ENCODE measurements around the gene MYH7B. TPM values are rescaled to one million over a fixed set of nuclear protein-coding genes. Genes with fewer than 3 reads are reported as not detected.

MYH7B gene
- total RNA-seq, 4 donors from 2014 or later, result 0.07 to 0.78 (median 0.16) TPM

DNA sequence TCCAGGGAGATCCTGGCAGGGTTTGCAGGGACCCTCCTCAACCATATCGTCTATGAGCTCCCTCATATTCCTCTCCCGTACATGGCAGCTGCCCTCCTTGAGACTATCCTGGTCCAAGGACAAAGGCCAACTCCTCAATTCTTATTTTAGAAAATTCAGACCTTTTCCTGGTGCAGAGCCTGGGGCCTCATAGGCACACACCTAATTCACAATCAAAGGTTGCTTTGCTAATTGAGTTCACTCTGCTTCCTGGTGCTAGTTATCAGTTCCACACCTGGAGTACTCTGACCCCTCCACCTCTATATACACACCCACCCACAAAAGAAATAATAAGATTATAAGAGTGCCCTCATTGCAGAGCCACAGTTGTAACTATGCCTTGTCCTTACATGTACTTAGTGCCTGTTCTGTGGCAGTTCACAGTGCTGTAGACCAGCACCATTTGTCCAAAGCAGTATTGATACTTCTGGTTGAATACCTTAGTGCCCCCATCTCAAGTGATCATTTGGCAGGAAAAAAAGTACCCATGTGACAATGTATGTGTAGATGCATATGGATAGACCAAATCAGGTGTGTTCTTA is 38.8 kb upstream of the MYH7B start:
- Histone ChIP-seq H3K27ac (no peak overlapping the region), H3K9me3 (no peaks in the 10 kb centered on the region), H3K27me3 (no peaks in the 10 kb centered on the region), H3K36me3 (peaks cover 0 to 59% of the 10 kb centered on the region in 2 donors), H3K4me3 (no peak overlapping the region), H3K4me1 (no peaks in the 10 kb centered on the region)
- WGBS, 2 donors (ENCODE audit: low coverage in 1 of 2), result 88% methylated on average over 2 of the region's 2 CpGs
- ATAC-seq, result no peak
- no peak for TF ChIP-seq CTCF (IDR thresholded peaks at IDR 0.05)
- no peak for TF ChIP-seq POLR2AphosphoS5 (IDR thresholded peaks at IDR 0.05)
- no peak for TF ChIP-seq EP300 (IDR thresholded peaks at IDR 0.05)
- TF ChIP-seq POLR2A (IDR thresholded peaks at IDR 0.05), result no peak

- Histone ChIP-seq H3K9me3 (no peaks in the 10 kb centered on the region), H3K4me1 (peaks cover 5 to 14% (median 6%) of the 10 kb centered on the region in 3 donors), H3K4me3 (no peak overlapping the region), H3K27me3 (no peaks in the 10 kb centered on the region), H3K36me3 (peaks cover 0 to 66% of the 10 kb centered on the region in 2 donors), H3K27ac (no peak overlapping the region)
- ATAC-seq, result no peak
- TF ChIP-seq POLR2AphosphoS5 (IDR thresholded peaks at IDR 0.05), result no peak
- no peak for TF ChIP-seq POLR2A (IDR thresholded peaks at IDR 0.05)
These were observed 35.6 kb upstream of the MYH7B start for GRCh38 chr20:34920055-34920454.

GRCh38 chr20:34921436-34921835 is 34.2 kb upstream of the MYH7B start:
- 61 to 100% methylated on average over 1 to 3 of the region's 3 CpGs for WGBS, 2 donors (ENCODE audit: low coverage in 1 of 2)
- Histone ChIP-seq H3K4me1 (peaks cover 5 to 14% (median 6%) of the 10 kb centered on the region in 3 donors), H3K36me3 (peaks cover 0 to 76% of the 10 kb centered on the region in 2 donors), H3K4me3 (no peak overlapping the region), H3K27ac (peak overlapping the region in 3 of 4 donors; percentile 54 to 77 (median 65)), H3K9me3 (no peaks in the 10 kb centered on the region), H3K27me3 (no peaks in the 10 kb centered on the region)
- TF ChIP-seq CTCF (IDR thresholded peaks at IDR 0.05) (no peak), EP300 (IDR thresholded peaks at IDR 0.05) (no peak), POLR2AphosphoS5 (IDR thresholded peaks at IDR 0.05) (no peak), POLR2A (IDR thresholded peaks at IDR 0.05) (no peak)
- no peak for ATAC-seq

GRCh38 chr20:34922654-34923381 is 32.9 kb upstream of the MYH7B start:
- peaks cover 5 to 14% (median 6%) of the 10 kb centered on the region in 3 donors for H3K4me1 ChIP-seq
- no peaks in the 10 kb centered on the region for H3K27me3 ChIP-seq
- peak overlapping the region; percentile 57 to 77 (median 62) for H3K27ac ChIP-seq
- H3K9me3 ChIP-seq, result no peaks in the 10 kb centered on the region
- H3K4me3 ChIP-seq, result no peak overlapping the region
- peaks cover 0 to 80% of the 10 kb centered on the region in 2 donors for H3K36me3 ChIP-seq
- peak; percentile 89 for TF ChIP-seq POLR2AphosphoS5 (IDR thresholded peaks at IDR 0.05)
- TF ChIP-seq CTCF (IDR thresholded peaks at IDR 0.05), result no peak
- TF ChIP-seq POLR2A (IDR thresholded peaks at IDR 0.05), result no peak
- TF ChIP-seq EP300 (IDR thresholded peaks at IDR 0.05), result no peak
- ATAC-seq, result peak; percentile 92
- WGBS, 2 donors (ENCODE audit: low coverage in 1 of 2), result 75 to 77% methylated on average over 5 of the region's 5 CpGs

DNA sequence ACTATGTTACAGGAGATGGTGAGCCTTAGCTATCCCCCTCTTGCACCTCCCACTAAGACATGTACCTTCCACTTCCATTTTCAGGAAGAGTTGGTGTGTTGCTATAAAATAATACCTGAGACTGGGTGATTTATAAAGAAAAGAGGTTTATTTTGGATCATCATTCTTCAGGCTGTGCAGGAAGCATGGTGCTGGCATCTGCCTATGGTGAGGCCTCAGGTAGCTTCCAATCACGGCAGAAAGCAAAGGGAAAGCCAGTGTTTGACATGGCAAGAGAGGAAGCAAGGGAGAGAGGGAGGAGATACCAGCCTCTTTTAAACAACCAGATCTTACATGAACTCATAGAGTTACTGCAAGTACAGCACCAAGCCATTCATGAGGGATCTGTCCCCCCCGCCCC is 32.3 kb upstream of the MYH7B start:
- Histone ChIP-seq H3K27ac (peak overlapping the region; percentile 57 to 77 (median 62)), H3K9me3 (no peaks in the 10 kb centered on the region), H3K27me3 (no peaks in the 10 kb centered on the region), H3K36me3 (peaks cover 0 to 85% of the 10 kb centered on the region in 2 donors), H3K4me3 (no peak overlapping the region), H3K4me1 (peaks cover 5 to 14% (median 6%) of the 10 kb centered on the region in 3 donors)
- TF ChIP-seq POLR2A (IDR thresholded peaks at IDR 0.05), result no peak
- no peak for TF ChIP-seq POLR2AphosphoS5 (IDR thresholded peaks at IDR 0.05)
- TF ChIP-seq CTCF (IDR thresholded peaks at IDR 0.05), result no peak
- no peak for TF ChIP-seq EP300 (IDR thresholded peaks at IDR 0.05)
- WGBS, 2 donors (ENCODE audit: low coverage in 1 of 2), result 71 to 100% methylated on average over 1 to 2 of the region's 2 CpGs
- ATAC-seq, result no peak

All from gastroesophageal sphincter (tissue), 4 donors.